ENCODE data around the gene CYP21A2. TPM values are rescaled to one million over a fixed set of nuclear protein-coding genes. Genes with fewer than 3 reads are reported as not detected.
"Not testable (repeated sequence)": the region's sequence is repeated elsewhere in the genome, so short reads cannot be mapped to it uniquely, and the experiment has no call there.

Gene CYP21A2
- total and polyA plus RNA-seq, 2 donors (not counting 1 experiment from before 2014, with no cell fraction given): not detected

GRCh38 chr6:32050562-32050961 lies 12.3 kb downstream of the CYP21A2 start:
- Histone ChIP-seq H3K4me3 (ENCODE audit: control extremely low read depth in 1 of 5, extremely low read depth in 1 of 5, insufficient read depth in 1 of 5, low read depth in 2 of 5, low read length in 4 of 5) (no peak overlapping the region), H4K20me1 (ENCODE audit: control insufficient read depth, insufficient read depth, low read length, poor library complexity, severe bottlenecking) (no peaks in the 10 kb centered on the region), H2AFZ (ENCODE audit: insufficient read depth, low read depth, low read length, poor library complexity, severe bottlenecking) (no peak overlapping the region), H3K27ac (ENCODE audit: low read length in 2 of 2) (no peak overlapping the region), H3K9ac (ENCODE audit: low read length) (no peak overlapping the region), H3K4me2 (replicated peaks; ENCODE audit: low read depth, low read length, poor library complexity, severe bottlenecking) (no peak overlapping the region), H3K9me3 (ENCODE audit: control extremely low read depth in 1 of 3, control insufficient read depth in 2 of 3, insufficient read depth in 1 of 3, low read length in 2 of 3) (no peaks in the 10 kb centered on the region), H3K27me3 (replicated peaks in 1 of 4; ENCODE audit: control extremely low read depth in 1 of 4, control insufficient read depth in 3 of 4, insufficient read depth in 4 of 4, low read length in 3 of 4) (no peaks in the 10 kb centered on the region), H3K4me1 (ENCODE audit: control insufficient read depth in 2 of 2, insufficient read depth in 2 of 2, low read length in 2 of 2) (peaks cover 0 to 4% of the 10 kb centered on the region in 2 donors), H3K79me2 (ENCODE audit: control insufficient read depth, insufficient read depth, low read length) (no peaks in the 10 kb centered on the region), H3K36me3 (replicated peaks in 1 of 2; ENCODE audit: control extremely low read depth in 1 of 2, control insufficient read depth in 1 of 2, extremely low read depth in 1 of 2, insufficient read depth in 2 of 2, low read length in 1 of 2) (no peaks in the 10 kb centered on the region)
- peaks cover 24% of the 10 kb centered on the region for H3K27me3 Mint-ChIP-seq
- ATAC-seq (ENCODE audit: low read depth): no peak
- H3K4me1 Mint-ChIP-seq: peaks cover 5% of the 10 kb centered on the region
- TF ChIP-seq EZH2 (IDR thresholded peaks at IDR 0.05; ENCODE audit: borderline replicate concordance, insufficient read depth, low read depth, low read length, poor library complexity, severe bottlenecking): no peak
- TF ChIP-seq CTCF (IDR thresholded peaks at IDR 0.05): no peak
- CTCF ChIA-PET: interaction anchor here (0.8 to 1.1 kb wide), 2 partner anchors 195 to 735 kb away, joined by 3 to 4 read pairs; no protein-coding TSS in a partner anchor
- H3K4me3 Mint-ChIP-seq: no peak overlapping the region
- POLR2A ChIA-PET: no interaction called here
- 89% methylated on average over 5 of the region's 5 CpGs for WGBS (ENCODE audit: insufficient coverage)
- no peak overlapping the region for H3K27ac Mint-ChIP-seq
- intact Hi-C loops (cut with micrococcal nuclease): no loop called here
- no peak for DNase-seq
- H3K9me3 Mint-ChIP-seq (ENCODE audit: insufficient read depth): no peaks in the 10 kb centered on the region

GRCh38 chr6:32052626-32053025 lies 14.4 kb downstream of the CYP21A2 start:
- H3K9me3 ChIP-seq (ENCODE audit: control extremely low read depth in 1 of 3, control insufficient read depth in 2 of 3, insufficient read depth in 1 of 3, low read length in 2 of 3); DNase-seq; POLR2A ChIA-PET; H2AFZ ChIP-seq (ENCODE audit: insufficient read depth, low read depth, low read length, poor library complexity, severe bottlenecking); H3K9me3 Mint-ChIP-seq (ENCODE audit: insufficient read depth); CTCF ChIA-PET; H3K9ac ChIP-seq (ENCODE audit: low read length); H3K27ac ChIP-seq (ENCODE audit: low read length in 2 of 2); H4K20me1 ChIP-seq (ENCODE audit: control insufficient read depth, insufficient read depth, low read length, poor library complexity, severe bottlenecking); H3K4me1 Mint-ChIP-seq; H3K79me2 ChIP-seq (ENCODE audit: control insufficient read depth, insufficient read depth, low read length); H3K4me2 ChIP-seq (replicated peaks; ENCODE audit: low read depth, low read length, poor library complexity, severe bottlenecking); H3K27me3 ChIP-seq (replicated peaks in 1 of 4; ENCODE audit: control extremely low read depth in 1 of 4, control insufficient read depth in 3 of 4, insufficient read depth in 4 of 4, low read length in 3 of 4); H3K36me3 ChIP-seq (replicated peaks in 1 of 2; ENCODE audit: control extremely low read depth in 1 of 2, control insufficient read depth in 1 of 2, extremely low read depth in 1 of 2, insufficient read depth in 2 of 2, low read length in 1 of 2); H3K4me3 Mint-ChIP-seq; intact Hi-C loops (cut with micrococcal nuclease); ATAC-seq (ENCODE audit: low read depth); H3K27ac Mint-ChIP-seq; H3K4me3 ChIP-seq (ENCODE audit: control extremely low read depth in 1 of 5, extremely low read depth in 1 of 5, insufficient read depth in 1 of 5, low read depth in 2 of 5, low read length in 4 of 5); H3K4me1 ChIP-seq (ENCODE audit: control insufficient read depth in 2 of 2, insufficient read depth in 2 of 2, low read length in 2 of 2): not testable (repeated sequence)
- peaks cover 29% of the 10 kb centered on the region for H3K27me3 Mint-ChIP-seq
- 84% methylated on average over 13 of the region's 20 CpGs for WGBS (ENCODE audit: insufficient coverage)

- 90% methylated on average over 5 of the region's 13 CpGs for WGBS (ENCODE audit: insufficient coverage)
- ATAC-seq (ENCODE audit: low read depth); H3K4me1 ChIP-seq (ENCODE audit: control insufficient read depth in 2 of 2, insufficient read depth in 2 of 2, low read length in 2 of 2); H3K27ac ChIP-seq (ENCODE audit: low read length in 2 of 2); H4K20me1 ChIP-seq (ENCODE audit: control insufficient read depth, insufficient read depth, low read length, poor library complexity, severe bottlenecking); H3K9ac ChIP-seq (ENCODE audit: low read length); H3K4me3 Mint-ChIP-seq; H2AFZ ChIP-seq (ENCODE audit: insufficient read depth, low read depth, low read length, poor library complexity, severe bottlenecking); H3K36me3 ChIP-seq (replicated peaks in 1 of 2; ENCODE audit: control extremely low read depth in 1 of 2, control insufficient read depth in 1 of 2, extremely low read depth in 1 of 2, insufficient read depth in 2 of 2, low read length in 1 of 2); H3K4me2 ChIP-seq (replicated peaks; ENCODE audit: low read depth, low read length, poor library complexity, severe bottlenecking); H3K4me1 Mint-ChIP-seq; H3K4me3 ChIP-seq (ENCODE audit: control extremely low read depth in 1 of 5, extremely low read depth in 1 of 5, insufficient read depth in 1 of 5, low read depth in 2 of 5, low read length in 4 of 5); H3K9me3 Mint-ChIP-seq (ENCODE audit: insufficient read depth); DNase-seq; CTCF ChIA-PET; H3K79me2 ChIP-seq (ENCODE audit: control insufficient read depth, insufficient read depth, low read length); intact Hi-C loops (cut with micrococcal nuclease); H3K9me3 ChIP-seq (ENCODE audit: control extremely low read depth in 1 of 3, control insufficient read depth in 2 of 3, insufficient read depth in 1 of 3, low read length in 2 of 3); H3K27me3 ChIP-seq (replicated peaks in 1 of 4; ENCODE audit: control extremely low read depth in 1 of 4, control insufficient read depth in 3 of 4, insufficient read depth in 4 of 4, low read length in 3 of 4); H3K27ac Mint-ChIP-seq: not testable (repeated sequence)
- POLR2A ChIA-PET: interaction anchor here (0.6 kb wide), 1 partner anchor 676 kb away, joined by 7 read pairs; no protein-coding TSS in a partner anchor
- H3K27me3 Mint-ChIP-seq: peaks cover 27% of the 10 kb centered on the region
These were observed 15.1 kb downstream of the CYP21A2 start for GRCh38 chr6:32053314-32053713.

Measured in B cell (primary cell).